ENCODE measurements around the gene HS3ST5. TPM values are rescaled to one million over a fixed set of nuclear protein-coding genes. Genes with fewer than 3 reads are reported as not detected.

The HS3ST5 gene
- total RNA-seq, 2 donors from 2014 or later, result 0.05 to 0.16 TPM

DNA sequence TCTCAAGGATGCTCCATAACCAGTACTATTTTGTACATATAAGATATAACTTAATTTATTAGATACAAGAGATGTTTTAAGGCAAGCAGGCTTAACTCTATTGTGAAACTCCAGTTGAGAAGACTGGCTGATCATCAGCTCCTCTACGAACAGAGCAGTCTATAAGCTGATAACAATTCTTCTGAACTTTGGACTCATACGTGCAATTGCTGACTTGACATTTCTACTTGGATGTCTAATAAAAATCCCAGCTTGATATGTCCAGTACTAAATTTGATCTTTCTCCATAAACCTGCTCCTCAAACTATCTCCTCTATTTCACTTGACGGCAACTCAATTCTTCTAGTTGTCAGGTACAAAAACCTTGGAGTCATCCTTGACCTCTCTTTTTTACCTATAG lies 141.9 kb downstream of the HS3ST5 start:
- Histone ChIP-seq H3K9me3 (no peaks in the 10 kb centered on the region), H3K4me3 (no peak overlapping the region), H3K36me3 (no peaks in the 10 kb centered on the region), H3K27ac (no peak overlapping the region), H3K9ac (ENCODE audit: low read depth in 2 of 2, low read length in 2 of 2) (no peak overlapping the region), H3K4me1 (no peaks in the 10 kb centered on the region), H3K27me3 (no peaks in the 10 kb centered on the region)
- DNase-seq, result no peak
- no peak for TF ChIP-seq CTCF (IDR thresholded peaks at IDR 0.05)
- intact Hi-C loops (cut with DNase I), result no loop called here

DNA sequence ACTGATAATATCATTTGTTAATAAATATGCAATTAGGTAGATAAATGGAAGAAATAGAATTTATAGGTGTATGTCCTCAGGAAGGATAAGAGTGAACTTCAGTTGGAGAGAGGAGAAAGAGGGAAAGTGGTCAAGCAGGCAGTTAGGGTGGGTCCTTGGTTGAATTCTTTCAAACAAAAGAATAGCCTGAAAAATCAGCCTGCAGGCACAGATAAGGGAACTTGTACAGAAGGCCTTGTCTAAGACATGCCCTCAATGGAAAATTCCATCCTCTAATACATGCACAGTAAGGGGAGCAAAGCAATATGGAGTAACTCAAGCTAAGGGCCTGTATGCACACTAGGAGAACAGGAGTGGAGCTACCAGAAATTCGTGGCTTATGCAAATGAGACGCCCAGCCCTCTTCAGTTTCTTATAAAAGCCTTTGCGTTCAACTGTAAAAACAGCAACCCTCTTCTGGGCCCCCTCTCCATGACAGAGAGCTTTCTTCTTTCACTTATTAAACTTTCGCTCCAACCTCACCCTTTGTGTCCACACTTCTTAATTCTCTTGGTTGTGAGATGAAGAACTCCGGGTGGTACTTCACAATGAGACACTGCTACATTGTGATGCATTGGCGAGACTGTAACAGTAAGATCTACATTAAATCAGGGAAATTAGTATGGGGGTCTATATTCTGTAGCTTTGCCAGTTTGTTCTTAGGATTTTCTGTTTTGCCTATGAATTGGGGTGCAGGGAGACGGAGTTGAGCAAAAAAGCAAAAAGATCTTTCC lies 147.0 kb downstream of the HS3ST5 start:
- no peak overlapping the region for H3K9ac ChIP-seq (ENCODE audit: low read depth in 2 of 2, low read length in 2 of 2)
- no peaks in the 10 kb centered on the region for H3K4me1 ChIP-seq
- H3K36me3 ChIP-seq, result no peaks in the 10 kb centered on the region
- no peak overlapping the region for H3K27ac ChIP-seq
- no peaks in the 10 kb centered on the region for H3K27me3 ChIP-seq
- no peak overlapping the region for H3K4me3 ChIP-seq
- intact Hi-C loops (cut with DNase I), result no loop called here
- TF ChIP-seq CTCF (IDR thresholded peaks at IDR 0.05), result no peak
- no peak for DNase-seq
- no peaks in the 10 kb centered on the region for H3K9me3 ChIP-seq

DNA sequence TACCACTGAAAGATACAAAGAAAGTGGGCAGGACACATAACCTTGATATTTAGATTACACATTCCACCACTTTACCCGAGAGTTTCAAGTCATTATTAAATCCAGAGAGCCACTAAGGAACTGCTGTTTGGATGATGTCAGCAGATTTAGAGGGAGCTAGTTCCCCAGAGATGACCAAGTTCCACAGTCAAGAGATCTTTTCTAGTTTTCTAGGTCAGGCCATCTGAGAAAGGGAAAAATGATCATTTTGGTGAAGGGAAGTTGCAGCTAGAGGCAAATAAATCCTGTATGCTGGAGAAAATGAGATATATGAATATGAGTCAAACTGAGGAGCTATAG lies 147.8 kb downstream of the HS3ST5 start:
- Histone ChIP-seq H3K27me3 (no peaks in the 10 kb centered on the region), H3K9ac (ENCODE audit: low read depth in 2 of 2, low read length in 2 of 2) (no peak overlapping the region), H3K27ac (no peak overlapping the region), H3K9me3 (no peaks in the 10 kb centered on the region), H3K4me1 (no peaks in the 10 kb centered on the region), H3K36me3 (no peaks in the 10 kb centered on the region), H3K4me3 (no peak overlapping the region)
- DNase-seq, result no peak
- intact Hi-C loops (cut with DNase I), result no loop called here
- TF ChIP-seq CTCF (IDR thresholded peaks at IDR 0.05), result no peak

DNA sequence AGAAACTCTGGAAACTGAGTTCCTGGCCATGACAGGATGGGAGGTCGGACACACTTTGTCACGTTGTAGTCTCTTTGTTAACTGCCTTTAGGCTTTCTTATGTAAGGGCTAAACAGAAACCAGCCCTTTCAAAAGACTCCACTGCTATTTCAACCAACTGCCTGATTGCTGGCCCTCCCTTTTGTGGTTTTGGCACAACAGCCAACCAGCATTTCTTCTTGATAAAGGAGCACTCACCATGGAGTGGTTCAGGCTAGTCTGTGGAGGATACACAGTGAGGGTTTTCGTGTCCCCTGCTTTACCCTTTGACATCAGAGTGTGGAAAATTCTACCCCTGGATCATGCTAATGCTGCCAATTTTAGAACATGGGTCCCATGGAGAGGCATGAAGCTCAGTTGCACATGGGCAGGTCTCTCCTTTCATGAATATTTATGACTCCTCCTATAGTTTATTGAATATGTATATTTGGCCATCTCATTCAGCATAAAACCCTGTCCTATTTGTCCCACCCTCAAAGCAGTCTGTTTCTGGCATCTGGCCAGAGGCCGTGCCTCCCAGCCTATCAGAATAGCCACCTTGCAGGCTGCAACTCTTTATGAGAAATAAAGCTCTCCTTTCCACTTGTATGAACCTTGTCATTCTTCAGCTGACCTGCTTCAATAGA lies 148.3 kb downstream of the HS3ST5 start:
- no peaks in the 10 kb centered on the region for H3K36me3 ChIP-seq
- H3K9ac ChIP-seq (ENCODE audit: low read depth in 2 of 2, low read length in 2 of 2), result no peak overlapping the region
- H3K27me3 ChIP-seq, result no peaks in the 10 kb centered on the region
- intact Hi-C loops (cut with DNase I), result no loop called here
- H3K4me3 ChIP-seq, result no peak overlapping the region
- H3K4me1 ChIP-seq, result no peaks in the 10 kb centered on the region
- DNase-seq, result no peak
- H3K27ac ChIP-seq, result no peak overlapping the region
- H3K9me3 ChIP-seq, result no peaks in the 10 kb centered on the region
- TF ChIP-seq CTCF (IDR thresholded peaks at IDR 0.05), result no peak

- H3K9ac ChIP-seq (ENCODE audit: low read depth in 2 of 2, low read length in 2 of 2), result no peak overlapping the region
- intact Hi-C loops (cut with DNase I), result no loop called here
- H3K27ac ChIP-seq, result no peak overlapping the region
- H3K4me3 ChIP-seq, result no peak overlapping the region
- H3K27me3 ChIP-seq, result no peaks in the 10 kb centered on the region
- no peak for DNase-seq
- H3K36me3 ChIP-seq, result no peaks in the 10 kb centered on the region
- H3K4me1 ChIP-seq, result no peaks in the 10 kb centered on the region
- no peak for TF ChIP-seq CTCF (IDR thresholded peaks at IDR 0.05)
- H3K9me3 ChIP-seq, result no peaks in the 10 kb centered on the region
These were observed 155.3 kb downstream of the HS3ST5 start for GRCh38 chr6:114187563-114187962.

All from colonic mucosa (tissue), 4 donors.